Measurements from ENCODE around the gene KRTAP27-1.

KRTAP27-1 gene

GRCh38 chr21:30337276-30337744, at the start of gene KRTAP27-1:
Gene KRTAP27-1, minus strand, starts transcription at chr21:30337694. Its CDS starts 26 bp downstream, at chr21:30337668.
- in situ Hi-C loops (cut with MboI; ENCODE audit: low sequenced_read_pairs): no loop called here

- in situ Hi-C loops (cut with MboI; ENCODE audit: low sequenced_read_pairs): no loop called here
Measured at GRCh38 chr21:30382201-30382600, 44.7 kb upstream of the KRTAP27-1 start.

- in situ Hi-C loops (cut with MboI; ENCODE audit: low sequenced_read_pairs): no loop called here
Measured at GRCh38 chr21:30372139-30372770, 34.8 kb upstream of the KRTAP27-1 start, which contains the start of gene KRTAP13-2. Gene KRTAP13-2, minus strand, starts transcription at chr21:30372271. Its CDS starts 58 bp downstream, at chr21:30372213.

GRCh38 chr21:30355906-30356305, 18.4 kb upstream of the KRTAP27-1 start:
- in situ Hi-C loops (cut with MboI; ENCODE audit: low sequenced_read_pairs): no loop called here

GRCh38 chr21:30354308-30355005, 17.0 kb upstream of the KRTAP27-1 start:
- in situ Hi-C loops (cut with MboI; ENCODE audit: low sequenced_read_pairs): no loop called here

- in situ Hi-C loops (cut with MboI; ENCODE audit: low sequenced_read_pairs): no loop called here
Measured at GRCh38 chr21:30351534-30351933, 14.0 kb upstream of the KRTAP27-1 start.

GRCh38 chr21:30349572-30349971, 12.1 kb upstream of the KRTAP27-1 start:
- in situ Hi-C loops (cut with MboI; ENCODE audit: low sequenced_read_pairs): no loop called here

GRCh38 chr21:30348506-30348905, 11.0 kb upstream of the KRTAP27-1 start, which contains the start of gene KRTAP23-1:
Gene KRTAP23-1, minus strand, starts transcription at chr21:30348606. Its CDS starts 0 bp downstream, at chr21:30348606.
- in situ Hi-C loops (cut with MboI; ENCODE audit: low sequenced_read_pairs): no loop called here

GRCh38 chr21:30345014-30345413, 7.5 kb upstream of the KRTAP27-1 start:
- in situ Hi-C loops (cut with MboI; ENCODE audit: low sequenced_read_pairs): no loop called here

- in situ Hi-C loops (cut with MboI; ENCODE audit: low sequenced_read_pairs): no loop called here
Measured at GRCh38 chr21:30340714-30341573, 3.5 kb upstream of the KRTAP27-1 start.

- in situ Hi-C loops (cut with MboI; ENCODE audit: low sequenced_read_pairs): no loop called here
Measured at GRCh38 chr21:30338717-30339116, 1.2 kb upstream of the KRTAP27-1 start.

- in situ Hi-C loops (cut with MboI; ENCODE audit: low sequenced_read_pairs): no loop called here
Measured at GRCh38 chr21:30337772-30338171, 278 bp upstream of the KRTAP27-1 start.

- in situ Hi-C loops (cut with MboI; ENCODE audit: low sequenced_read_pairs): no loop called here
Measured at GRCh38 chr21:30336596-30336995, 898 bp downstream of the KRTAP27-1 start.

GRCh38 chr21:30333736-30334135, 3.8 kb downstream of the KRTAP27-1 start:
- in situ Hi-C loops (cut with MboI; ENCODE audit: low sequenced_read_pairs): no loop called here

GRCh38 chr21:30332681-30333080, 4.8 kb downstream of the KRTAP27-1 start:
- in situ Hi-C loops (cut with MboI; ENCODE audit: low sequenced_read_pairs): no loop called here

GRCh38 chr21:30329203-30329875, 8.2 kb downstream of the KRTAP27-1 start:
- in situ Hi-C loops (cut with MboI; ENCODE audit: low sequenced_read_pairs): no loop called here

- in situ Hi-C loops (cut with MboI; ENCODE audit: low sequenced_read_pairs): no loop called here
Measured at GRCh38 chr21:30326390-30326789, 11.1 kb downstream of the KRTAP27-1 start.

GRCh38 chr21:30320215-30320614, 17.3 kb downstream of the KRTAP27-1 start, which contains the start of gene KRTAP26-1:
Gene KRTAP26-1, minus strand, starts transcription at chr21:30320315. Its CDS starts 280 bp downstream, at chr21:30320035.
- in situ Hi-C loops (cut with MboI; ENCODE audit: low sequenced_read_pairs): no loop called here

GRCh38 chr21:30315701-30316100, 21.8 kb downstream of the KRTAP27-1 start:
- in situ Hi-C loops (cut with MboI; ENCODE audit: low sequenced_read_pairs): no loop called here

- in situ Hi-C loops (cut with MboI; ENCODE audit: low sequenced_read_pairs): no loop called here
Measured at GRCh38 chr21:30306884-30307283, 30.6 kb downstream of the KRTAP27-1 start.

Measured in HL-60/S4 treated with phorbol 12-myristate 13-acetate at 8.2 ng/mL for 4 days and 3 days (cell line).